Measurements from ENCODE around the gene PTPRG.

Gene PTPRG

GRCh38 chr3:62068337-62068736, 507.0 kb downstream of the PTPRG start:
- no peak for DNase-seq (ENCODE audit: low spot score)
- Histone ChIP-seq H3K4me1 (ENCODE audit: insufficient read depth, poor library complexity, severe bottlenecking) (no peaks in the 10 kb centered on the region), H3K4me3 (ENCODE audit: severe bottlenecking) (no peak overlapping the region), H3K27ac (ENCODE audit: poor library complexity, severe bottlenecking) (no peak overlapping the region), H3K27me3 (ENCODE audit: insufficient read depth, poor library complexity, severe bottlenecking) (no peaks in the 10 kb centered on the region), H3K36me3 (ENCODE audit: low read depth) (no peaks in the 10 kb centered on the region), H3K9me3 (ENCODE audit: severe bottlenecking) (no peaks in the 10 kb centered on the region)
- ATAC-seq (ENCODE audit: low read depth), result no peak
- no peak for TF ChIP-seq CTCF (IDR thresholded peaks at IDR 0.05; ENCODE audit: poor library complexity, severe bottlenecking)

- no peaks in the 10 kb centered on the region for H3K4me1 ChIP-seq (ENCODE audit: insufficient read depth, poor library complexity, severe bottlenecking)
- no peak for ATAC-seq (ENCODE audit: low read depth)
- H3K27ac ChIP-seq (ENCODE audit: poor library complexity, severe bottlenecking), result no peak overlapping the region
- no peaks in the 10 kb centered on the region for H3K27me3 ChIP-seq (ENCODE audit: insufficient read depth, poor library complexity, severe bottlenecking)
- no peaks in the 10 kb centered on the region for H3K36me3 ChIP-seq (ENCODE audit: low read depth)
- TF ChIP-seq CTCF (IDR thresholded peaks at IDR 0.05; ENCODE audit: poor library complexity, severe bottlenecking), result no peak
- H3K4me3 ChIP-seq (ENCODE audit: severe bottlenecking), result no peak overlapping the region
- H3K9me3 ChIP-seq (ENCODE audit: severe bottlenecking), result no peaks in the 10 kb centered on the region
- no peak for DNase-seq (ENCODE audit: low spot score)
Observed at GRCh38 chr3:62070891-62071290, 509.5 kb downstream of the PTPRG start.

- ATAC-seq (ENCODE audit: low read depth) (no peak), DNase-seq (ENCODE audit: low spot score) (no peak)
- TF ChIP-seq CTCF (IDR thresholded peaks at IDR 0.05; ENCODE audit: poor library complexity, severe bottlenecking), result no peak
- Histone ChIP-seq H3K27ac (ENCODE audit: poor library complexity, severe bottlenecking) (no peak overlapping the region), H3K4me1 (ENCODE audit: insufficient read depth, poor library complexity, severe bottlenecking) (no peaks in the 10 kb centered on the region), H3K4me3 (ENCODE audit: severe bottlenecking) (no peak overlapping the region), H3K9me3 (ENCODE audit: severe bottlenecking) (no peaks in the 10 kb centered on the region), H3K27me3 (ENCODE audit: insufficient read depth, poor library complexity, severe bottlenecking) (no peaks in the 10 kb centered on the region), H3K36me3 (ENCODE audit: low read depth) (no peaks in the 10 kb centered on the region)
Observed at GRCh38 chr3:62073038-62073437, 511.7 kb downstream of the PTPRG start.

GRCh38 chr3:62084558-62084957, 523.2 kb downstream of the PTPRG start:
- no peak for TF ChIP-seq CTCF (IDR thresholded peaks at IDR 0.05; ENCODE audit: poor library complexity, severe bottlenecking)
- DNase-seq (ENCODE audit: low spot score) (no peak), ATAC-seq (ENCODE audit: low read depth) (peak; percentile 54; the same call in 1 of the 3 replicates)
- H3K4me1 ChIP-seq (ENCODE audit: insufficient read depth, poor library complexity, severe bottlenecking), result peaks cover 6% of the 10 kb centered on the region
- no peak overlapping the region for H3K27ac ChIP-seq (ENCODE audit: poor library complexity, severe bottlenecking)
- H3K4me3 ChIP-seq (ENCODE audit: severe bottlenecking), result no peak overlapping the region
- H3K36me3 ChIP-seq (ENCODE audit: low read depth), result no peaks in the 10 kb centered on the region
- no peaks in the 10 kb centered on the region for H3K9me3 ChIP-seq (ENCODE audit: severe bottlenecking)
- no peaks in the 10 kb centered on the region for H3K27me3 ChIP-seq (ENCODE audit: insufficient read depth, poor library complexity, severe bottlenecking)

- no peak for ATAC-seq (ENCODE audit: low read depth)
- no peak for TF ChIP-seq CTCF (IDR thresholded peaks at IDR 0.05; ENCODE audit: poor library complexity, severe bottlenecking)
Observed at GRCh38 chr3:62088472-62089104, 527.2 kb downstream of the PTPRG start.

More at GRCh38 chr3:62088472-62089104, 527.2 kb downstream of the PTPRG start:
- no peak overlapping the region for H3K4me3 ChIP-seq (ENCODE audit: severe bottlenecking)
- no peaks in the 10 kb centered on the region for H3K9me3 ChIP-seq (ENCODE audit: severe bottlenecking)
- H3K27ac ChIP-seq (ENCODE audit: poor library complexity, severe bottlenecking), result no peak overlapping the region
- no peaks in the 10 kb centered on the region for H3K27me3 ChIP-seq (ENCODE audit: insufficient read depth, poor library complexity, severe bottlenecking)
- peaks cover 6% of the 10 kb centered on the region for H3K4me1 ChIP-seq (ENCODE audit: insufficient read depth, poor library complexity, severe bottlenecking)
- no peak for DNase-seq (ENCODE audit: low spot score)
- no peaks in the 10 kb centered on the region for H3K36me3 ChIP-seq (ENCODE audit: low read depth)

Measured in RWPE2 (cell line).